Measurements from ENCODE around the gene PIGH. TPM values are rescaled to one million over a fixed set of nuclear protein-coding genes. Genes with fewer than 3 reads are reported as not detected.
"Not testable (repeated sequence)": the region's sequence is repeated elsewhere in the genome, so short reads cannot be mapped to it uniquely, and the experiment has no call there.

Gene PIGH
- total RNA-seq, 1 donor from 2014 or later, result 14.5 TPM

DNA sequence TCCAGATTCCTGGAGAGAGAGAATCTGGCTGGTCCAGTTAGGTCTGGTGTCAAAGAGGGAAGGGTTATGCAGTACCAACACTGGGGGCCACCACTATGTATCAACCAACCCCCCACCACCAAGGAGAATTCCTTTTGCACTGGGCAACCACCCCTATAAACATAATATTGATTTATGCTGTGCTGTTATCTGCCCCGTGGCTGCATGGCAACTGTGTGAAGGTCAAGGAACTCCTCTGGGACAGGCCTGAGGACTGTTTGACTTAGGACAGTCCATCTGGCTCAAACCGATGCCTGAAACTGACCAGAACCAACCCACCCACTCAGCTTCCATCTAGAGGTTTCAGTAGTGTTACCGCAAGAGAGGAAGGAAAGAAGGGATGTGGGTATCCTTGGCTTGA is 46.5 kb downstream of the PIGH start:
- no peak for DNase-seq (ENCODE audit: low read depth)

DNA sequence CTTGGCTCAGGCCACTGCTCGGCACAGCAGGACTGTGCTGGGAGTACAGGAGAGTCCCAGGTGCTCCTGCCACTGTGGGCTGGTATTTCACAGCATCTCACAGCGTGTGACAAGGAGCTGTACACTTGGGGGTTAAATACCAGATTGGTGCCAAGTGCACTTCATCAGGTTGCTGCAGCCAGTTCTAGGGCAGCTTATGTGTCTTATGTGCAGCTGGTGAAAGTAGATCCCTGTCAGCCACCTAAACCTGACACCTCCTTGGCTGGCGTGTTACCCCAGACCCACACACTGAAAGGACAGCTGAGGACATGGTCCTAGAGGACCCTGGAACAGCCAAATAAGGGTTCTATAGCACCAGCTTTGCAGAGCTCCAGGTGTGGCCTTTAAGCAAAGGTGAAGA is 48.1 kb downstream of the PIGH start:
- DNase-seq (ENCODE audit: low read depth), result no peak

DNA sequence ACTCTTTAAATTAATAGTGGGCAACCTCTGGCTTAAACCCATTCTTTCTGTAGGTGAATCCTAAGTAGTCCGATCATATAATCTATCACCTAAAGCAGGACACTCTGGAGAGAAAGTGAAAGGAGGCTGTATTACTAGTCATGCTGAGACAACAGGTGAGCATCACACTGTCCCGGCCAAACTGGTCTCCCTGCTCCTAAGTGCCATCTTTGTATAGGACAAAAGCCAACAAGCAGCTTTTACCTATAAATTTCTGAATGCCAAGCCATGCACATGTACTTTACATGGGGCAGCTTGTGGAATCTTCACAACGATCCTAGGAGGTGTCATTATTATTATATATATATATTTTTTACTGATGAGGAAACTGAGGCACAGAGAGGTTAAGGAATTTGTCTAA is 48.9 kb downstream of the PIGH start:
- DNase-seq (ENCODE audit: low read depth), result no peak

DNA sequence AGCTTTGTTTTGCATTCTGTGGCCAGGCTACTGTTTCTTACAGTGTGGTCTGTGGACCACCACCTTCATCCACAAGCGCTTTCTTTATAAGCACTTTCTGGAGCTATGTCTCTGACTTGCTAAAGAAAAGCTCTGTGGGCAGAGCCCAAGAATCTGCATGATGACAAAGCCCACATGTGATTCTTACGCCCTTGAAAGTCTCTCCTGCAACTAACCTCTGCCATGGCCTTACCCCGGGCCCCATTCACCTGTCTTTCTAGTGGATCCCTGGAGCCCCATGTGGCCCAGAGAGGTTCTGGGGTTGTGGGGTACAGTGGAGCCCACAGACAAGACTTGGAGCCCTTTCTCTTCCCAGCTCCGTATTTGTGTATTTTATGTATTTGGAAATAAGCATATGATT is 50.3 kb downstream of the PIGH start:
- no peak for DNase-seq (ENCODE audit: low read depth)

DNA sequence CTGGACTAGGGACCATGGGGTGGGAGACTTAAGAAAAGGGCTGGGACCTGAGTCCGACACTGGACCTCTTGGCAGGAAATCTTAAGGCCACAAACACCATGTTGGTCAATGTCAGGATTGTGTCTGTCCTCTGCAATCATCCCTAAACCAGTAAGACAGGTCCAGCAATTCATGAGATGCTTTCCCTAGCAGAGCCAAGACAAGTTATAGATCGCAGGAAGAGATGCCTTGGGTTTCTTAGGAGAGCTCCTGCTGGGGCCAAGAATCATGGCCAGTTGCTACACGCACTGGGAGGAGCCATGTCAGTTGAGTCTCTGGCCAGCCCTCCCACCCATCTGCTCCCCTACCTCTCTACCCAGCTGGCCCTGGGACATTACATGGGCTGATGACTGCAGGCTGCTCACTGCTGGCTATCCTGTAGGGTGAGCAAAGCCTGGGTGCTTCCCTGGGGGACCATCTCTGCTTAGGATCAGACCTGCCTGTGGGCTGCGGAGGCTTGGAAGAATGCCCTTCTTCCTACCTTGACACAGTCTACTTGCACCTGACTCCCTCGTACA is 52.8 kb downstream of the PIGH start:
- DNase-seq (ENCODE audit: low read depth), result no peak

DNA sequence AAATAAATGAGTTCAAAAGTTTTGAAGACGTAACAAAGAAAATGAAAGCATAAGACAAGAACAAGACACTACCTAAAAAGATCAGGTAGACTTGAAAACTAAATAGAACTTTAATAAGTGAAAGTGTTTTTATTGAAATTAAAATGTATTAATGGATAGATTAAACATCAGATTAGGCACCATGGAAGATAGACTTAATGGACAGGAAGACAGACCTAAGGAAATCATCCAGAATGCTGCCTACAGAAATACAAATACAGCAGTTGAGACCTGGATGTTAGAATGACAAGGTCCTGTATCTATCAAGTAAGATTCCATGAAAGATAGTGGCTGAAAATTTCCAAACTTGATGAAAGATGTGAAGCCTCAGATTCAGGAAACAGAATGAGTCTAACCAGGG is 55.5 kb downstream of the PIGH start:
- no peak for DNase-seq (ENCODE audit: low read depth)

DNA sequence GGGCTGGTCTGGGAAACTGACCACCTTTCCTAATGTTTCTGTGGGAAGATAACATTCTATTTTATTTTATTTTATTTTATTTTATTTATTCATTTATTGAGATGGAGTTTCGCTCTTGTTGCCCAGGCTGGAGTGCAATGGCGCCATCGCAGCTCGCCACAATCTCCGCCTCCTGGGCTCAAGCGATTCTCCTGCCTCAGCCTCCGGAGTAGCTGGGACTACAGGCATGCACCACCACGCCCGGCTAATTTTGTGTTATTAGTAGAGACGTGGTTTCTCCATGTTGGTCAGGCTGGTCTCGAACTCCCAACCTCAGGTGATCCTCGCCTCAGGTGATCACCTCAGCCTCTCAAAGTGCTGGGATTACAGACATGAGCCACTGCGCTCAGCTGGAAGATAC is 57.4 kb downstream of the PIGH start:
- DNase-seq (ENCODE audit: low read depth), result not testable (repeated sequence)

DNA sequence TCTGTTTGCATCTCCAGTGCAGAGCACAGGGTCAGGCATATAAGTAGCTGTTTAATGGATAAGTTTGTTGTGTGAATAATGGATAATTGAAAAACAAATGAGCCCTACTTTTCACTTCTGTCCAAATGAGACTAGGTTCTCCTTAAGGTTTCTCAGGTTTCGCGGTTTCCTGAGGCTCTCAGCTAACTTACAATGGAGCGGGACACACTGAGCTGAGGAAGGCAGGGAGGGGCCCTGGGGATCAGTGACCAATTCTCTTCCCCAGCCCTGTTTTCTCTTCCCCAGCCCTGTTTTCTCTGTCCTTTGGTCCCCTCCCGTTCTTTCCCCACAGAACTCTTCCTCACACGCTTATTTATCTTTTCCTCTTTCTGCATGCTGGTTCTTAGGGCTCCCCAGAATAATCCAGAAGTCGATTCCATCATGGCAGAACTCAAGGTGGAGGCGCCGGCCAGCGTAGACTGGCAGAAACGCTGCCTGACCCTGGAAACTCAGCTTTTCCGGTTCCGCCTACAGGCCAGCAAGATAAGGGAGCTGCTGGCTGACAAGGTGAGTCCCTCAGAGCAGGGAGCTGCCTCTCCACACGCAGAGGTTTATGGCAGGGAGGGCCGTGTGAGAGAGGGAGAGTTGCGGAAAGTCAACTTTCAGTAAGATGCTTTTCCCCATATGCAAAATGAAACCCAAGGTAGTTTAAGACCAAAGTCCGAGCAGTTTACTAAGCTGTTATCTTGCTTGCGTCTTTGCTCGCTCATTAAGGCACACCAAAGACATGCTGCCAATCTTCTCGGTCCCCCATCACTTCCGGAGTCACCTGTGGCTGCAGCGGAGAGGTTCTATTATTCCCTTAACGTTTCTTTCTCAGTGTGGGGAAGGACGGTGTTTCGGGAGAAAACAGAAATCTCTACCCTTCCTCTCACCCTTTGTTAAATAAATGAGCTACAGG is 58.4 kb downstream of the PIGH start:
- DNase-seq (ENCODE audit: low read depth), result no peak

Other genes with a start within 250 kb of the PIGH start
- 130 and 183 TPM in 2 replicates for gene ATP6V1D, start 240.5 kb downstream of the PIGH start, total RNA-seq
- 180 and 194 TPM in 2 replicates for gene EIF2S1, start 239.9 kb downstream of the PIGH start, total RNA-seq
- gene PLEK2, start 188.1 kb downstream of the PIGH start, total RNA-seq, result not detected in 2 replicates
- 1.4 TPM in 2 replicates for gene TMEM229B, start 111.5 kb downstream of the PIGH start, total RNA-seq
- 0.05 TPM in 1 of 2 replicates, not detected in the other for gene PLEKHH1, start 67.0 kb downstream of the PIGH start, total RNA-seq
- 0.88 and 3.8 TPM in 2 replicates for gene ARG2, start 19.7 kb upstream of the PIGH start, total RNA-seq
- gene VTI1B, start 74.4 kb upstream of the PIGH start, total RNA-seq, result 38.4 and 41.6 TPM in 2 replicates
- gene RDH11, start 95.5 kb upstream of the PIGH start, total RNA-seq, result 79.9 and 105 TPM in 2 replicates
- 0.16 TPM in 1 of 2 replicates, not detected in the other for gene RDH12, start 101.6 kb upstream of the PIGH start, total RNA-seq
- 21.9 and 22.5 TPM in 2 replicates for gene ZFYVE26, start 216.3 kb upstream of the PIGH start, total RNA-seq
- 7.2 and 70.0 TPM in 2 replicates for gene RAD51B, start 219.5 kb upstream of the PIGH start, total RNA-seq